ENCODE results near the gene AMIGO1.
"Not testable (repeated sequence)": the region's sequence is repeated elsewhere in the genome, so short reads cannot be mapped to it uniquely, and the experiment has no call there.

GRCh38 chr1:109473284-109474057 is 36.1 kb downstream of the AMIGO1 start:
- TF ChIP-seq USF1 (IDR thresholded peaks at IDR 0.05; ENCODE audit: borderline replicate concordance, extremely low read length, insufficient read depth, low read depth, low read length); NFYB (IDR thresholded peaks at IDR 0.05; ENCODE audit: insufficient read depth, low read depth, low read length): not testable (repeated sequence)
